ENCODE measurements around the gene MID1IP1.

MID1IP1 gene

GRCh38 chrX:38848671-38849455, 47.6 kb downstream of the MID1IP1 start:
- TF ChIP-seq MAX (IDR thresholded peaks at IDR 0.05; ENCODE audit: low read depth, low read length) (no peak), MYC (IDR thresholded peaks at IDR 0.05; ENCODE audit: low read depth, low read length) (no peak), CTCF (IDR thresholded peaks at IDR 0.05; ENCODE audit: low read depth, low read length) (no peak), POLR2A (IDR thresholded peaks at IDR 0.05; ENCODE audit: extremely low read depth, insufficient read length) (no peak)
- no peak overlapping the region for H3K4me3 ChIP-seq (ENCODE audit: low read depth, low read length)
- DNase-seq (ENCODE audit: low read depth), result no peak

- H3K4me3 ChIP-seq (ENCODE audit: low read depth, low read length), result no peak overlapping the region
- TF ChIP-seq MAX (IDR thresholded peaks at IDR 0.05; ENCODE audit: low read depth, low read length), result no peak
- TF ChIP-seq POLR2A (IDR thresholded peaks at IDR 0.05; ENCODE audit: extremely low read depth, insufficient read length), result no peak
- TF ChIP-seq CTCF (IDR thresholded peaks at IDR 0.05; ENCODE audit: low read depth, low read length), result no peak
- TF ChIP-seq MYC (IDR thresholded peaks at IDR 0.05; ENCODE audit: low read depth, low read length), result no peak
- DNase-seq (ENCODE audit: low read depth), result no peak
These were observed 49.7 kb downstream of the MID1IP1 start for GRCh38 chrX:38850807-38851544.

- H3K4me3 ChIP-seq (ENCODE audit: low read depth, low read length), result no peak overlapping the region
- TF ChIP-seq POLR2A (IDR thresholded peaks at IDR 0.05; ENCODE audit: extremely low read depth, insufficient read length) (no peak), CTCF (IDR thresholded peaks at IDR 0.05; ENCODE audit: low read depth, low read length) (no peak), MYC (IDR thresholded peaks at IDR 0.05; ENCODE audit: low read depth, low read length) (no peak), MAX (IDR thresholded peaks at IDR 0.05; ENCODE audit: low read depth, low read length) (no peak)
These were observed 53.0 kb downstream of the MID1IP1 start for GRCh38 chrX:38854305-38854704.

More at GRCh38 chrX:38854305-38854704, 53.0 kb downstream of the MID1IP1 start:
- DNase-seq (ENCODE audit: low read depth), result no peak
